GM12872 (cell line): ENCODE results near the gene GP1BB.

Source experiments
- CTCF ChIP-seq: IDR thresholded peaks from 3 replicates; pipeline ENCODE4 v1.5.1; 2011; ENCODE audit warnings: low read depth, mild to moderate bottlenecking, low read length, moderate library complexity; ENCODE audit not compliant: insufficient read depth

Gene GP1BB

GRCh38 chr22:19770349-19771220 is 47.2 kb downstream of the GP1BB start:
- no peak for TF ChIP-seq CTCF

DNA sequence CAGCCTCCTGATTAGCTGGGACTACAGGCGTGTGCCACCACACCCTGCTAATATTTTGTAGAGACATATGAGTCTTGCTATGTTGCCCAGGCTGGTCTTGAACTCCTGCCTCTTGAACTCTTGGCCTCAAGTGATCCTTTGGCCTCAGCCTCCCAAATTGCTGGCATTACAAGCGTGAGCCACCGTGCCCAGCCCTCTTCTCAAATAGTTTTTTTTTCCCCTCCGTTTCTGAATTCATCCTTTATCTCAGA is 49.0 kb downstream of the GP1BB start:
- no peak for TF ChIP-seq CTCF

- TF ChIP-seq CTCF = peak; percentile 38; the same call in 1 of the 3 replicates
Observed at GRCh38 chr22:19772673-19773469, 49.5 kb downstream of the GP1BB start.

- TF ChIP-seq CTCF = no peak
Observed at GRCh38 chr22:19773470-19774040, 50.2 kb downstream of the GP1BB start.
